Ishikawa (cell line): ENCODE measurements around the gene ONECUT3.

Source experiments
- CEBPB ChIP-seq: IDR thresholded peaks from 2 replicates; pipeline ENCODE4 v1.6.1; 2012
- CREB1 ChIP-seq: IDR thresholded peaks from 2 replicates; pipeline ENCODE4 v1.6.1; 2012; ENCODE audit warnings: low read depth
- EGR1 ChIP-seq: IDR thresholded peaks from 2 replicates; pipeline ENCODE4 v1.6.1; 2012
- EP300 ChIP-seq: IDR thresholded peaks from 2 replicates; pipeline ENCODE4 v1.6.1; 2012; ENCODE audit warnings: borderline replicate concordance
- FOXM1 ChIP-seq: IDR thresholded peaks from 2 replicates; pipeline ENCODE4 v1.6.1; 2012; ENCODE audit warnings: low read depth, borderline replicate concordance
- NFIC ChIP-seq: IDR thresholded peaks from 2 replicates; pipeline ENCODE4 v1.6.1; 2012
- RAD21 ChIP-seq: IDR thresholded peaks from 2 replicates; pipeline ENCODE4 v1.6.1; 2012; ENCODE audit warnings: low read depth
- TAF1 ChIP-seq: IDR thresholded peaks from 2 replicates; pipeline ENCODE4 v1.6.1; 2012; ENCODE audit warnings: low read depth, mild to moderate bottlenecking
- TCF12 ChIP-seq: IDR thresholded peaks from 2 replicates; pipeline ENCODE4 v1.6.1; 2012; ENCODE audit warnings: low read depth
- TEAD4 ChIP-seq: IDR thresholded peaks from 2 replicates; pipeline ENCODE4 v1.6.1; 2012
- YY1 ChIP-seq: IDR thresholded peaks from 2 replicates; pipeline ENCODE4 v1.6.1; 2012; ENCODE audit warnings: low read depth
- ZBTB7A ChIP-seq: IDR thresholded peaks from 2 replicates; pipeline ENCODE4 v1.6.1; 2012; ENCODE audit warnings: low read depth
- TF ChIP-seq, protein P1 (sequence below): IDR thresholded peaks from 2 replicates; pipeline ENCODE4 v1.6.1; 2012
- TF ChIP-seq, protein P2 (sequence below): IDR thresholded peaks from 2 replicates; pipeline ENCODE4 v1.6.1; 2012
- TF ChIP-seq, protein P3 (sequence below): IDR thresholded peaks from 2 replicates; pipeline ENCODE4 v1.6.1; 2012; ENCODE audit warnings: low read depth, mild to moderate bottlenecking

ONECUT3 gene

DNA sequence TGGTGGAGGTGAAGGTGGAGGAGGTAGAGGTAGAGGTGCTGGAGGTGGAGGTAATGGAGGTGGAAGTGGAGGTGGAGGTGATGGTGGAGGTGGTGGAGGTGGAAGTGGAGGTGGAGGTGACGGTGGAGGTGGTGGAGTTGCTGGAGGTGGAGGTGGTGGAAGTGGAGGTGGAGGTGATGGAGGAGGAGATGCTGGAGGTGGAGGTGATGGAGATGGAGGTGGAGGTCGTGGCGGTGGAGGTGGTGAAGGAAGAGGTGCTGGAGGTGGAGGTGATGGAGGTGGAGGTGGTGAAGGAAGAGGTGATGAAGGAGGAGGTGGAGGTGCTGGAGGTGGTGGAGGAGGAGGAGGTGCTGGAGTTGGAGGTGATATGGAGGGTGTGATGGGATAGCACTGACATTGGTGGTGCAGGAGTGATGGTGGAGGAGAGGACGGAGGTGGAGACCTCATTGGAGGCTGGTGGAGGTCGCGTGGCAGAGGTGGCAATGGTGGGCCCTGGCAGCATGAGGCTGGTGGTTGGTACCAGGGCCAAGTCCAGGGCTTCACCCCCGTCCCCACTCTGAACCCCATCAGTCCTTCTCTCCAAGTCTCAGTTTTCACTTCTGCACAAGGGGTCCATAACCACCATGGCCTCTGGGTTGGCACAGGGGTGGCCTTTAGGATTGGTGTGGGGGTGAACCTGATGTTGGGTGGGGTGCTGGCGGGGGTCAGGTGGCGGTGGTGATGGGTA, 15.8 kb downstream of the ONECUT3 start:
- TF ChIP-seq TAF1: no peak
- no peak for TF ChIP-seq YY1

DNA sequence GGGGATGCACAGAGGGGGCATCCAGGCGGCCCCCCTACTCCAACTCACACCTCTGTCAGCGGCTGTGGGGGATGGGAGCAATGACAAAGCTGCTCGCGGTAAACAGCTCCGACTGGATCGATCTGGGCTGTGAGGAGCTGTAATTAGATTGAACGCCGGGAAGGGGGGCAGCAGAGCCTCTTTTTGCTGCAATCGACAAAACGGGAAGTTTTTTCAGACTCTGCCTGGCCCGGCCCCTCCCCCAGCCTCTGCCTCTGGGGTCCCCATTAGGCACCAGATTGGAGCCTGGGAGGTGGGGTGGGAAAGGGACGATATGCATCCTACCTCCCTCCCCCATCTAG, 16.3 kb downstream of the ONECUT3 start:
- TF ChIP-seq ZBTB7A: no peak
- TF ChIP-seq, protein P1, sequence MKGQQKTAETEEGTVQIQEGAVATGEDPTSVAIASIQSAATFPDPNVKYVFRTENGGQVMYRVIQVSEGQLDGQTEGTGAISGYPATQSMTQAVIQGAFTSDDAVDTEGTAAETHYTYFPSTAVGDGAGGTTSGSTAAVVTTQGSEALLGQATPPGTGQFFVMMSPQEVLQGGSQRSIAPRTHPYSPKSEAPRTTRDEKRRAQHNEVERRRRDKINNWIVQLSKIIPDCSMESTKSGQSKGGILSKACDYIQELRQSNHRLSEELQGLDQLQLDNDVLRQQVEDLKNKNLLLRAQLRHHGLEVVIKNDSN: no peak
- no peak for TF ChIP-seq TEAD4
- no peak for TF ChIP-seq CEBPB
- no peak for TF ChIP-seq CREB1
- no peak for TF ChIP-seq EP300
- no peak for TF ChIP-seq EGR1
- TF ChIP-seq FOXM1: no peak
- TF ChIP-seq, protein P2, sequence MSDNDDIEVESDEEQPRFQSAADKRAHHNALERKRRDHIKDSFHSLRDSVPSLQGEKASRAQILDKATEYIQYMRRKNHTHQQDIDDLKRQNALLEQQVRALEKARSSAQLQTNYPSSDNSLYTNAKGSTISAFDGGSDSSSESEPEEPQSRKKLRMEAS: no peak
- TF ChIP-seq, protein P3, sequence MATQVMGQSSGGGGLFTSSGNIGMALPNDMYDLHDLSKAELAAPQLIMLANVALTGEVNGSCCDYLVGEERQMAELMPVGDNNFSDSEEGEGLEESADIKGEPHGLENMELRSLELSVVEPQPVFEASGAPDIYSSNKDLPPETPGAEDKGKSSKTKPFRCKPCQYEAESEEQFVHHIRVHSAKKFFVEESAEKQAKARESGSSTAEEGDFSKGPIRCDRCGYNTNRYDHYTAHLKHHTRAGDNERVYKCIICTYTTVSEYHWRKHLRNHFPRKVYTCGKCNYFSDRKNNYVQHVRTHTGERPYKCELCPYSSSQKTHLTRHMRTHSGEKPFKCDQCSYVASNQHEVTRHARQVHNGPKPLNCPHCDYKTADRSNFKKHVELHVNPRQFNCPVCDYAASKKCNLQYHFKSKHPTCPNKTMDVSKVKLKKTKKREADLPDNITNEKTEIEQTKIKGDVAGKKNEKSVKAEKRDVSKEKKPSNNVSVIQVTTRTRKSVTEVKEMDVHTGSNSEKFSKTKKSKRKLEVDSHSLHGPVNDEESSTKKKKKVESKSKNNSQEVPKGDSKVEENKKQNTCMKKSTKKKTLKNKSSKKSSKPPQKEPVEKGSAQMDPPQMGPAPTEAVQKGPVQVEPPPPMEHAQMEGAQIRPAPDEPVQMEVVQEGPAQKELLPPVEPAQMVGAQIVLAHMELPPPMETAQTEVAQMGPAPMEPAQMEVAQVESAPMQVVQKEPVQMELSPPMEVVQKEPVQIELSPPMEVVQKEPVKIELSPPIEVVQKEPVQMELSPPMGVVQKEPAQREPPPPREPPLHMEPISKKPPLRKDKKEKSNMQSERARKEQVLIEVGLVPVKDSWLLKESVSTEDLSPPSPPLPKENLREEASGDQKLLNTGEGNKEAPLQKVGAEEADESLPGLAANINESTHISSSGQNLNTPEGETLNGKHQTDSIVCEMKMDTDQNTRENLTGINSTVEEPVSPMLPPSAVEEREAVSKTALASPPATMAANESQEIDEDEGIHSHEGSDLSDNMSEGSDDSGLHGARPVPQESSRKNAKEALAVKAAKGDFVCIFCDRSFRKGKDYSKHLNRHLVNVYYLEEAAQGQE: no peak

DNA sequence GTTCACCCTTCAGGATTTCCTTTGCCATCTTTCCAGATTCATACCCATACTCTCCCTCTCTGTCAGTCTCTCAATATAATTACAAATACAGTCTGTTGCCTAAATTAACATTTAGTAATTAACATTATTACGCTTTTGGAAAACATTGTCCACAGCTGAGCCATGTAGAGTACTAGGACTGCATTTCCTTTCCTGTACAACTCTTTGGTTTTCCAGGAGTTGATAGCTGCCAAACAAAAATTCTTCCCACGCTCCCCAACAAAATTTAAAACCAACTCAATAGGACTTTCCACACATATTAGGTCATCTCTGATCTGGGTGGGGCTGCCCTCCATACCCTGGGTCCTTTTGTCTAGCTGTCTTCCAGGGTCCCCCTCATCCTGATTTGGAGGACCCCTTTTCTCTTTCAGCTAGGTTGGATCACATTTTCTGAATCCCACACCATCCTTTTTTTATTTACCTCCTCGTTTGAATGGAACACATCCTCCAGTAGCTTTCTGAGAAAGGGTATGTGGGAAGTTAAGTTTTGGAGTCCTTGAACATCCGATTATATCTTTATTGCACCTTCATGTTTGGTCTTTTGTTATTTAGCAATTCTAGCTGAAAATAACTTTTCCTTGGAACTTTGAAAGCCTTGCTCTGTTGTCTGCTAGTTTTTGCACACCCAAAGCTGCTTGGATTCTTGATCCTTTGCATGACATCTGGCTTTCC, 17.7 kb downstream of the ONECUT3 start:
- TF ChIP-seq, protein P3: no peak
- TF ChIP-seq TCF12 (no peak), TEAD4 (no peak), CEBPB (no peak), RAD21 (no peak), YY1 (no peak), EP300 (no peak)
- TF ChIP-seq, protein P1: no peak
- TF ChIP-seq, protein P2: no peak

DNA sequence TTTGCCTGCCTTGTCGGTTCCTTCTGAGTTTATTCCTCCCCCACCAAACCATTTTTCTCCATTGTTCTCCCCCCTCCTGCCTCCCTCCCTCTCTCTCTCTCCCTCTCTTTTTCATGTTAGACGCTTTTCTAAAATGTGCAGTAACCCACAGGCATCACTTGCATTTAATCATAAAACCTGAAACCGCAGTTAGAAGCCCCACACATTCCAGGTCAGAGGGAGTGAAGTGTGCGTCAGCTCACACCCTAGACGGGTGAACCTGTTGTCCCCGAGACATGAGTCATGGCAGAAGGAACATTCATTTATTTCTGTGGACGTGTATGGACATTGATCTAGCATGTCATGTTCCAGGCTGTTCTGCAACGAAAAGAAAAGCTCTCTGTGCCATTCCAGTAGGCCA, 19.9 kb downstream of the ONECUT3 start:
- TF ChIP-seq TAF1: no peak
- no peak for TF ChIP-seq EGR1
- TF ChIP-seq, protein P1: no peak
- no peak for TF ChIP-seq CREB1
- no peak for TF ChIP-seq ZBTB7A
- no peak for TF ChIP-seq EP300
- TF ChIP-seq TEAD4: no peak
- TF ChIP-seq, protein P3: no peak
- no peak for TF ChIP-seq NFIC
- no peak for TF ChIP-seq TCF12
